H9 (cell line): ENCODE data around the gene COL4A1. TPM values are rescaled to one million over a fixed set of nuclear protein-coding genes. Genes with fewer than 3 reads are reported as not detected.

ENCODE experiments used
- DNase-seq: peaks from one replicate; pipeline ENCODE4 v3.0.0-alpha.2; 2017
- H2AFZ ChIP-seq: one replicate; pipeline ENCODE4 v1.6.1; 2013; ENCODE audit warnings: mild to moderate bottlenecking, low read length, control low read depth, moderate library complexity
- H2AK5ac ChIP-seq: 2 replicates; pipeline ENCODE4 v1.6.1; 2013; ENCODE audit warnings: low read length, control low read depth, mixed read lengths; ENCODE audit not compliant: insufficient read length
- H2BK120ac ChIP-seq: one replicate; pipeline ENCODE4 v1.6.1; 2013; ENCODE audit warnings: low read depth, mild to moderate bottlenecking, low read length, control low read depth, inconsistent platforms; ENCODE audit not compliant: poor library complexity, severe bottlenecking
- H2BK12ac ChIP-seq: 2 replicates; pipeline ENCODE4 v1.6.1; 2013; ENCODE audit warnings: low read length, control low read depth, mixed read lengths, low read depth; ENCODE audit not compliant: insufficient read length
- H2BK15ac ChIP-seq: 2 replicates; pipeline ENCODE4 v1.6.1; 2013; ENCODE audit warnings: low read depth, low read length, control low read depth
- H2BK20ac ChIP-seq: one replicate; pipeline ENCODE4 v1.6.1; 2013; ENCODE audit warnings: low read depth, mild to moderate bottlenecking, low read length, control low read depth, inconsistent platforms; ENCODE audit not compliant: poor library complexity, severe bottlenecking
- H2BK5ac ChIP-seq: 2 replicates; pipeline ENCODE4 v1.6.1; 2013; ENCODE audit warnings: low read length, control low read depth, mixed read lengths; ENCODE audit not compliant: insufficient read length
- H3K14ac ChIP-seq: 2 replicates; pipeline ENCODE4 v1.6.1; 2013; ENCODE audit warnings: low read length, control low read depth; ENCODE audit not compliant: insufficient read depth
- H3K18ac ChIP-seq: 2 replicates; pipeline ENCODE4 v1.6.1; 2013; ENCODE audit warnings: low read depth, mild to moderate bottlenecking, mixed read lengths, low read length, control low read depth; ENCODE audit not compliant: insufficient read length
- H3K23ac ChIP-seq: 2 replicates; pipeline ENCODE4 v1.6.1; 2013; ENCODE audit warnings: low read length, control low read depth, mixed read lengths, low read depth; ENCODE audit not compliant: insufficient read length
- H3K23me2 ChIP-seq: 2 replicates; pipeline ENCODE4 v1.6.1; 2013; ENCODE audit warnings: low read depth, mild to moderate bottlenecking, mixed read lengths, low read length, control low read depth; ENCODE audit not compliant: insufficient read length, poor library complexity, severe bottlenecking
- H3K27ac ChIP-seq: 2 replicates; pipeline ENCODE4 v1.5.1; 2013; ENCODE audit warnings: low read length, control low read depth, mixed read lengths, low read depth; ENCODE audit not compliant: insufficient read length
- H3K27me3 ChIP-seq: 2 replicates; pipeline ENCODE4 v1.6.1; 2013; ENCODE audit warnings: low read length, control low read depth, inconsistent platforms; ENCODE audit not compliant: insufficient read depth
- H3K4ac ChIP-seq: 2 replicates; pipeline ENCODE4 v1.6.1; 2013; ENCODE audit warnings: low read depth, mild to moderate bottlenecking, control low read depth, inconsistent platforms, low read length, moderate library complexity
- H3K4me1 ChIP-seq: 2 replicates; pipeline ENCODE4 v1.6.1; 2013; ENCODE audit warnings: low read length, control low read depth, inconsistent platforms; ENCODE audit not compliant: insufficient read depth
- H3K4me2 ChIP-seq: 2 replicates; pipeline ENCODE4 v1.6.1; 2013; ENCODE audit warnings: low read length, control low read depth, mixed read lengths; ENCODE audit not compliant: insufficient read length, insufficient read depth
- H3K56ac ChIP-seq: 2 replicates; pipeline ENCODE4 v1.6.1; 2013; ENCODE audit warnings: low read depth, mild to moderate bottlenecking, mixed read lengths, low read length, control low read depth; ENCODE audit not compliant: insufficient read length
- H3K79me1 ChIP-seq: 2 replicates; pipeline ENCODE4 v1.6.1; 2013; ENCODE audit warnings: low read depth, mild to moderate bottlenecking, moderate library complexity, low read length, control low read depth, inconsistent platforms; ENCODE audit not compliant: insufficient read depth, poor library complexity, severe bottlenecking
- H3K79me2 ChIP-seq: 2 replicates; pipeline ENCODE4 v1.6.1; 2013; ENCODE audit warnings: low read length, control low read depth, inconsistent platforms; ENCODE audit not compliant: insufficient read depth
- H3K9ac ChIP-seq: 2 replicates; pipeline ENCODE4 v1.6.1; 2013; ENCODE audit warnings: low read length, control low read depth, mixed read lengths; ENCODE audit not compliant: insufficient read length; ENCODE audit errors: extremely low read depth
- H3K9me3 ChIP-seq: one replicate; pipeline ENCODE4 v1.6.1; 2013; ENCODE audit warnings: low read depth, low read length, inconsistent platforms; ENCODE audit not compliant: control insufficient read depth
- H3T11ph ChIP-seq: one replicate; pipeline ENCODE4 v1.6.1; 2013; ENCODE audit warnings: mild to moderate bottlenecking, low read length, control low read depth, inconsistent platforms
- H4K20me1 ChIP-seq: one replicate; pipeline ENCODE4 v1.6.1; 2013; ENCODE audit not compliant: control insufficient read depth, insufficient read length, insufficient read depth
- H4K5ac ChIP-seq: 2 replicates; pipeline ENCODE4 v1.6.1; 2013; ENCODE audit warnings: low read depth, mild to moderate bottlenecking, mixed read lengths, low read length, control low read depth; ENCODE audit not compliant: insufficient read length
- H4K8ac ChIP-seq: replicated peaks from 2 replicates; pipeline ENCODE4 v1.6.1; 2013; ENCODE audit warnings: low read length, control low read depth, mixed read lengths, low read depth; ENCODE audit not compliant: insufficient read length
- H4K91ac ChIP-seq: 2 replicates; pipeline ENCODE4 v1.6.1; 2013; ENCODE audit warnings: low read depth, mild to moderate bottlenecking, moderate library complexity, mixed read lengths, low read length, control low read depth; ENCODE audit not compliant: insufficient read length
- H3K27ac Mint-ChIP-seq, 3 experiments: 2 replicates in 2 of 3; 3 replicates in 1 of 3; pipeline ENCODE4 v1.8.0; 2020 to 2021; ENCODE audit warnings: mixed read lengths in 3 of 3, mild to moderate bottlenecking in 1 of 3, moderate library complexity in 1 of 3
- H3K27me3 Mint-ChIP-seq: 2 replicates; pipeline ENCODE4 v1.8.0; 2021; ENCODE audit warnings: low read depth, mild to moderate bottlenecking, moderate library complexity, mixed read lengths
- H3K36me3 Mint-ChIP-seq, 3 experiments: 2 replicates in 2 of 3; 3 replicates in 1 of 3; pipeline ENCODE4 v1.8.0; 2020 to 2021; ENCODE audit warnings: low read depth in 3 of 3, mixed read lengths in 3 of 3; ENCODE audit not compliant: insufficient read depth in 1 of 3
- H3K4me1 Mint-ChIP-seq, 2 experiments: 2 replicates each; pipeline ENCODE4 v1.8.0; 2020; ENCODE audit warnings: mixed read lengths in 2 of 2
- H3K4me3 Mint-ChIP-seq, 2 experiments: 2 replicates in 1 of 2; 3 replicates in 1 of 2; pipeline ENCODE4 v1.8.0; 2020 to 2021; ENCODE audit warnings: mild to moderate bottlenecking in 2 of 2, mixed read lengths in 2 of 2, moderate library complexity in 1 of 2
- H3K9me3 Mint-ChIP-seq, 2 experiments: 2 replicates in 1 of 2; 3 replicates in 1 of 2; pipeline ENCODE4 v1.8.0; 2020; ENCODE audit warnings: mild to moderate bottlenecking in 2 of 2, mixed read lengths in 2 of 2, moderate library complexity in 1 of 2
- WGBS: extraction: QIAGEN DNeasy Blood & Tissue Kit; methylation state at CpG from one replicate; pipeline ENCODE4 v1.1.7; 2013; ENCODE audit warnings: missing lambda C conversion rate, low lambda C conversion rate, mixed read lengths; ENCODE audit not compliant: insufficient read length; ENCODE audit errors: extremely low coverage; 5-methylcytosine and 5-hydroxymethylcytosine counted together
- total RNA-seq: library from RNA; stranded (reverse); gene quantifications from 2 replicates; pipeline ENCODE4 v1.2.1, GENCODE V29; 2021
- TF ChIP-seq, protein P1 (sequence below): fragments of 200-600 bp; sonication (generic); conservative IDR thresholded peaks from 3 replicates; pipeline ENCODE4 v1.8.0; 2021; ENCODE audit warnings: antibody characterized with exemption, mild to moderate bottlenecking

The COL4A1 gene
- total RNA-seq, 1 experiment from 2014 or later: 73.1 TPM

- H3K27me3 ChIP-seq: no peaks in the 10 kb centered on the region
- H3K4me2 ChIP-seq: no peak overlapping the region
- TF ChIP-seq, protein P1, sequence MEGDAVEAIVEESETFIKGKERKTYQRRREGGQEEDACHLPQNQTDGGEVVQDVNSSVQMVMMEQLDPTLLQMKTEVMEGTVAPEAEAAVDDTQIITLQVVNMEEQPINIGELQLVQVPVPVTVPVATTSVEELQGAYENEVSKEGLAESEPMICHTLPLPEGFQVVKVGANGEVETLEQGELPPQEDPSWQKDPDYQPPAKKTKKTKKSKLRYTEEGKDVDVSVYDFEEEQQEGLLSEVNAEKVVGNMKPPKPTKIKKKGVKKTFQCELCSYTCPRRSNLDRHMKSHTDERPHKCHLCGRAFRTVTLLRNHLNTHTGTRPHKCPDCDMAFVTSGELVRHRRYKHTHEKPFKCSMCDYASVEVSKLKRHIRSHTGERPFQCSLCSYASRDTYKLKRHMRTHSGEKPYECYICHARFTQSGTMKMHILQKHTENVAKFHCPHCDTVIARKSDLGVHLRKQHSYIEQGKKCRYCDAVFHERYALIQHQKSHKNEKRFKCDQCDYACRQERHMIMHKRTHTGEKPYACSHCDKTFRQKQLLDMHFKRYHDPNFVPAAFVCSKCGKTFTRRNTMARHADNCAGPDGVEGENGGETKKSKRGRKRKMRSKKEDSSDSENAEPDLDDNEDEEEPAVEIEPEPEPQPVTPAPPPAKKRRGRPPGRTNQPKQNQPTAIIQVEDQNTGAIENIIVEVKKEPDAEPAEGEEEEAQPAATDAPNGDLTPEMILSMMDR: no peak
- H2BK15ac ChIP-seq: no peak overlapping the region
- H3K14ac ChIP-seq: no peak overlapping the region
- H4K5ac ChIP-seq: no peak overlapping the region
- no peak overlapping the region for H2AK5ac ChIP-seq
- H2BK5ac ChIP-seq: no peak overlapping the region
- H3K4me1 ChIP-seq: no peaks in the 10 kb centered on the region
- H3K4ac ChIP-seq: no peak overlapping the region
- H3K79me2 ChIP-seq: no peaks in the 10 kb centered on the region
- H4K8ac ChIP-seq: no peak overlapping the region
- no peak overlapping the region for H3K23ac ChIP-seq
- H3K18ac ChIP-seq: no peak overlapping the region
- peaks cover 26% of the 10 kb centered on the region for H3K27me3 Mint-ChIP-seq
- H3K9me3 Mint-ChIP-seq: no peaks in the 10 kb centered on the region
- WGBS: no CpG with 5 or more reads among the region's 2 CpGs
- no peak overlapping the region for H3K9ac ChIP-seq
- no peak overlapping the region for H4K91ac ChIP-seq
- no peak for DNase-seq
- H3K27ac Mint-ChIP-seq: no peak overlapping the region
- H3T11ph ChIP-seq: no peak overlapping the region
- no peak overlapping the region for H2AFZ ChIP-seq
- H2BK120ac ChIP-seq: no peak overlapping the region
- no peak overlapping the region for H3K4me3 Mint-ChIP-seq
- no peaks in the 10 kb centered on the region for H3K36me3 Mint-ChIP-seq
- H3K27ac ChIP-seq: no peak overlapping the region
- H3K23me2 ChIP-seq: no peaks in the 10 kb centered on the region
- peaks cover 23 to 24% of the 10 kb centered on the region in 2 experiments for H3K4me1 Mint-ChIP-seq
- no peak overlapping the region for H2BK20ac ChIP-seq
- H2BK12ac ChIP-seq: no peak overlapping the region
- H3K56ac ChIP-seq: no peak overlapping the region
- no peaks in the 10 kb centered on the region for H3K79me1 ChIP-seq
- H4K20me1 ChIP-seq: no peaks in the 10 kb centered on the region
- H3K9me3 ChIP-seq: no peaks in the 10 kb centered on the region
Measured at GRCh38 chr13:110114316-110114715, 192.6 kb downstream of the COL4A1 start.
